Measurements from ENCODE around the gene DPF3. TPM values are rescaled to one million over a fixed set of nuclear protein-coding genes. Genes with fewer than 3 reads are reported as not detected.

Gene DPF3
- total and polyA plus RNA-seq, 2 donors (not counting 1 experiment from before 2014, with no cell fraction given), result 3.4 to 10.2 TPM

DNA sequence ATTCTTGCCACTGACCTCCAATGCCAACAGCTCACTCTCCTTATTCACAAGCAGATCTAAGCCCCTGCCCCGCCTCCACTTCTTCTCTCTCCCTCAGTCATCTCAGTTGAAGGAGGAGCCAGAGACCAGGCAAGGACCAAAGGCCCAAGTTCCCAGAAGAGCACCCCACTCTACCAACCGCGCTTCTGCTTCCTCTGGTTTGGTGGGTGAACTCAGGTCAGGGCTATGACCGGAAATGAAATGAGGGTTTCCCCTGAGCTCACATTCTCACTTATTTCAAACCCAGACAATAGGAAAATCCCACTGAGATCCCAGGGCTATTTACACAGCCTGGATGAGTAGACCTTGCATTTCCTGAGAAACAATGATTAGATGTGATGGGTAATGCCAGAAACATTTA, 9.9 kb downstream of the DPF3 start:
- Histone ChIP-seq H3K79me2 (ENCODE audit: control insufficient read depth, insufficient read depth, low read length) (peaks cover 77% of the 10 kb centered on the region), H3K4me1 (ENCODE audit: control insufficient read depth in 2 of 2, insufficient read depth in 2 of 2, low read length in 2 of 2) (peaks cover 13 to 24% of the 10 kb centered on the region in 2 donors), H3K36me3 (replicated peaks in 1 of 2; ENCODE audit: control extremely low read depth in 1 of 2, control insufficient read depth in 1 of 2, extremely low read depth in 1 of 2, insufficient read depth in 2 of 2, low read length in 1 of 2) (peaks cover 0 to 5% of the 10 kb centered on the region in 2 experiments), H2AFZ (ENCODE audit: insufficient read depth, low read depth, low read length, poor library complexity, severe bottlenecking) (no peak overlapping the region), H3K9ac (ENCODE audit: low read length) (no peak overlapping the region), H3K4me3 (ENCODE audit: control extremely low read depth in 1 of 5, extremely low read depth in 1 of 5, insufficient read depth in 1 of 5, low read depth in 2 of 5, low read length in 4 of 5) (no peak overlapping the region), H3K4me2 (replicated peaks; ENCODE audit: low read depth, low read length, poor library complexity, severe bottlenecking) (no peak overlapping the region), H3K9me3 (ENCODE audit: control extremely low read depth in 1 of 3, control insufficient read depth in 2 of 3, insufficient read depth in 1 of 3, low read length in 2 of 3) (peaks cover 0 to 7% (median 0%) of the 10 kb centered on the region in 3 donors), H4K20me1 (ENCODE audit: control insufficient read depth, insufficient read depth, low read length, poor library complexity, severe bottlenecking) (peaks cover 14% of the 10 kb centered on the region), H3K27me3 (replicated peaks in 1 of 4; ENCODE audit: control extremely low read depth in 1 of 4, control insufficient read depth in 3 of 4, insufficient read depth in 4 of 4, low read length in 3 of 4) (no peaks in the 10 kb centered on the region), H3K27ac (ENCODE audit: low read length in 2 of 2) (no peak overlapping the region)
- no peak overlapping the region for H3K27ac Mint-ChIP-seq
- no peak for TF ChIP-seq EZH2 (IDR thresholded peaks at IDR 0.05; ENCODE audit: borderline replicate concordance, insufficient read depth, low read depth, low read length, poor library complexity, severe bottlenecking)
- TF ChIP-seq, protein P1, sequence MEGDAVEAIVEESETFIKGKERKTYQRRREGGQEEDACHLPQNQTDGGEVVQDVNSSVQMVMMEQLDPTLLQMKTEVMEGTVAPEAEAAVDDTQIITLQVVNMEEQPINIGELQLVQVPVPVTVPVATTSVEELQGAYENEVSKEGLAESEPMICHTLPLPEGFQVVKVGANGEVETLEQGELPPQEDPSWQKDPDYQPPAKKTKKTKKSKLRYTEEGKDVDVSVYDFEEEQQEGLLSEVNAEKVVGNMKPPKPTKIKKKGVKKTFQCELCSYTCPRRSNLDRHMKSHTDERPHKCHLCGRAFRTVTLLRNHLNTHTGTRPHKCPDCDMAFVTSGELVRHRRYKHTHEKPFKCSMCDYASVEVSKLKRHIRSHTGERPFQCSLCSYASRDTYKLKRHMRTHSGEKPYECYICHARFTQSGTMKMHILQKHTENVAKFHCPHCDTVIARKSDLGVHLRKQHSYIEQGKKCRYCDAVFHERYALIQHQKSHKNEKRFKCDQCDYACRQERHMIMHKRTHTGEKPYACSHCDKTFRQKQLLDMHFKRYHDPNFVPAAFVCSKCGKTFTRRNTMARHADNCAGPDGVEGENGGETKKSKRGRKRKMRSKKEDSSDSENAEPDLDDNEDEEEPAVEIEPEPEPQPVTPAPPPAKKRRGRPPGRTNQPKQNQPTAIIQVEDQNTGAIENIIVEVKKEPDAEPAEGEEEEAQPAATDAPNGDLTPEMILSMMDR (IDR thresholded peaks at IDR 0.05), result no peak
- CTCF ChIA-PET, result interaction anchor here (0.8 to 1.3 kb wide), 2 partner anchors 20 to 366 kb away, joined by 3 to 5 read pairs; no protein-coding TSS in a partner anchor
- DNase-seq, result no peak
- H3K27me3 Mint-ChIP-seq, result no peaks in the 10 kb centered on the region
- no peak overlapping the region for H3K4me3 Mint-ChIP-seq
- no peaks in the 10 kb centered on the region for H3K9me3 Mint-ChIP-seq (ENCODE audit: insufficient read depth)
- 30% methylated on average over 2 of the region's 4 CpGs for WGBS (ENCODE audit: insufficient coverage)
- ATAC-seq (ENCODE audit: low read depth), result no peak
- intact Hi-C loops (cut with micrococcal nuclease), result no loop called here
- H3K4me1 Mint-ChIP-seq, result peaks cover 30% of the 10 kb centered on the region
- POLR2A ChIA-PET, result interaction anchor here (0.7 kb wide), 1 partner anchor 9 kb away, joined by 6 read pairs; no protein-coding TSS in a partner anchor

DNA sequence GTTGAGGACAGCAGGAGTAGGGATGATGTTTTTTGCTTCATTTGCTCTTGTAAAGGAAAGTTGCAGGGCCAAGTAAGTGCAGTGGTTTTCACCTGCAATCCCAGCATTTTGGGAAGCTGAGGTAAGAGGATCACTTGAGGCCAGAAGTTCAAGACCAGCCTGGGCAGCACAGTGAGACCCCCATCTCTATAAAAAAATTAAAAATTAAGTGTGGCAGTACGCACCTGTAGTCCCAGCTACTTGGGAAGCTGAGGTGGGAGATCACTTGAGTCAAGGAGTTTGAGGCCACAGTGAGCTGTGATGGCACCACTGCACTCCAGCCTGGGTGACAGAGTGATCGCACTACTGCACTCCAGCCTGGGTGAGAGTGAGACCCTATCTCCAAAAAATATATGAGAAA, 10.8 kb downstream of the DPF3 start:
- CTCF ChIA-PET, result no interaction called here
- H3K4me1 Mint-ChIP-seq, result peaks cover 25% of the 10 kb centered on the region

More for the DNA sequence above, 10.8 kb downstream of the DPF3 start:
- H3K4me2 ChIP-seq (replicated peaks; ENCODE audit: low read depth, low read length, poor library complexity, severe bottlenecking), result no peak overlapping the region
- intact Hi-C loops (cut with micrococcal nuclease), result no loop called here
- Mint-ChIP-seq H3K27ac (no peak overlapping the region), H3K4me3 (no peak overlapping the region), H3K9me3 (ENCODE audit: insufficient read depth) (no peaks in the 10 kb centered on the region), H3K27me3 (no peaks in the 10 kb centered on the region)
- peaks cover 14% of the 10 kb centered on the region for H4K20me1 ChIP-seq (ENCODE audit: control insufficient read depth, insufficient read depth, low read length, poor library complexity, severe bottlenecking)
- ATAC-seq (ENCODE audit: low read depth), result no peak
- H3K9me3 ChIP-seq (ENCODE audit: control extremely low read depth in 1 of 3, control insufficient read depth in 2 of 3, insufficient read depth in 1 of 3, low read length in 2 of 3), result peaks cover 0 to 7% (median 0%) of the 10 kb centered on the region in 3 donors
- H3K9ac ChIP-seq (ENCODE audit: low read length), result no peak overlapping the region
- no peak overlapping the region for H2AFZ ChIP-seq (ENCODE audit: insufficient read depth, low read depth, low read length, poor library complexity, severe bottlenecking)
- DNase-seq, result no peak
- 100% methylated on average over 1 of the region's 2 CpGs for WGBS (ENCODE audit: insufficient coverage)
- H3K79me2 ChIP-seq (ENCODE audit: control insufficient read depth, insufficient read depth, low read length), result peaks cover 71% of the 10 kb centered on the region
- peaks cover 0 to 6% of the 10 kb centered on the region in 2 experiments for H3K36me3 ChIP-seq (replicated peaks in 1 of 2; ENCODE audit: control extremely low read depth in 1 of 2, control insufficient read depth in 1 of 2, extremely low read depth in 1 of 2, insufficient read depth in 2 of 2, low read length in 1 of 2)
- TF ChIP-seq, protein P1 (IDR thresholded peaks at IDR 0.05), result no peak
- no peak for TF ChIP-seq EZH2 (IDR thresholded peaks at IDR 0.05; ENCODE audit: borderline replicate concordance, insufficient read depth, low read depth, low read length, poor library complexity, severe bottlenecking)
- POLR2A ChIA-PET, result interaction anchor here (0.6 kb wide), 1 partner anchor 20 kb away, joined by 3 read pairs; no protein-coding TSS in a partner anchor
- no peak overlapping the region for H3K27ac ChIP-seq (ENCODE audit: low read length in 2 of 2)
- H3K4me3 ChIP-seq (ENCODE audit: control extremely low read depth in 1 of 5, extremely low read depth in 1 of 5, insufficient read depth in 1 of 5, low read depth in 2 of 5, low read length in 4 of 5), result no peak overlapping the region
- peaks cover 13 to 24% of the 10 kb centered on the region in 2 donors for H3K4me1 ChIP-seq (ENCODE audit: control insufficient read depth in 2 of 2, insufficient read depth in 2 of 2, low read length in 2 of 2)
- H3K27me3 ChIP-seq (replicated peaks in 1 of 4; ENCODE audit: control extremely low read depth in 1 of 4, control insufficient read depth in 3 of 4, insufficient read depth in 4 of 4, low read length in 3 of 4), result no peaks in the 10 kb centered on the region

Data from B cell (primary cell).